B cell (primary cell): ENCODE measurements around the gene DNAI1. TPM values are rescaled to one million over a fixed set of nuclear protein-coding genes. Genes with fewer than 3 reads are reported as not detected.

Source experiments
- ATAC-seq: fragments of 200-7000 bp; cut with Tn5 transposase; one replicate; pipeline ENCODE4 v1.10.0; 2021; ENCODE audit warnings: low read depth, mild to moderate bottlenecking, moderate number of reproducible peaks, moderate library complexity
- CTCF ChIA-PET: fragments of 350-600 bp; sonication (Branson Sonifier 250); formaldehyde crosslinking; loops from one replicate; lab custom pipeline; 2021; ENCODE audit warnings: antibody characterized with exemption, inconsistent platforms; lab: Charles Lee
- POLR2A ChIA-PET: fragments of 350-600 bp; sonication (Branson Sonifier 250); formaldehyde crosslinking; loops from one replicate; lab custom pipeline; 2021; ENCODE audit warnings: antibody characterized with exemption; lab: Charles Lee
- DNase-seq: peaks from one replicate; pipeline ENCODE4 v3.0.0; 2013
- H2AFZ ChIP-seq: 2 replicates; pipeline ENCODE4 v1.6.1; 2012; ENCODE audit warnings: mild to moderate bottlenecking, low read depth, low read length; ENCODE audit not compliant: insufficient read depth, poor library complexity, severe bottlenecking
- H3K27ac ChIP-seq, 2 donors: 1 replicate in 1 of 2; 2 replicates in 1 of 2; pipeline ENCODE4 v1.5.1; 2012 to 2013; ENCODE audit warnings: low read length in 2 of 2, mild to moderate bottlenecking in 2 of 2, moderate library complexity in 1 of 2
- H3K27me3 ChIP-seq, 4 experiments: fragments of 200-600 bp in 1 of 4; sonication (generic) in 1 of 4; replicated peaks in 1 of 4; 1 replicate in 2 of 4; 2 replicates in 2 of 4; pipeline versions ENCODE4 v1.6.1 to v1.7.0; 2013 to 2016; ENCODE audit warnings: low read length in 3 of 4, mild to moderate bottlenecking in 2 of 4, mixed read lengths in 1 of 4, moderate library complexity in 1 of 4; ENCODE audit not compliant: insufficient read depth in 4 of 4, control insufficient read depth in 3 of 4; ENCODE audit errors: control extremely low read depth in 1 of 4
- H3K36me3 ChIP-seq, 2 experiments: replicated peaks in 1 of 2; 1 replicate in 1 of 2; 2 replicates in 1 of 2; pipeline versions ENCODE4 v1.6.1 to v1.7.1; 2013; ENCODE audit warnings: low read length in 1 of 2; ENCODE audit not compliant: insufficient read depth in 2 of 2, control insufficient read depth in 1 of 2; ENCODE audit errors: control extremely low read depth in 1 of 2, extremely low read depth in 1 of 2
- H3K4me1 ChIP-seq, 2 donors: fragments of 200-600 bp in 1 of 2; sonication (generic) in 1 of 2; 1 replicate in 1 of 2; 2 replicates in 1 of 2; pipeline versions ENCODE4 v1.5.1 to v1.6.1; 2013 to 2017; ENCODE audit warnings: low read length in 2 of 2; ENCODE audit not compliant: control insufficient read depth in 2 of 2, insufficient read depth in 2 of 2
- H3K4me2 ChIP-seq: replicated peaks from 2 replicates; pipeline ENCODE3; 2012; ENCODE audit warnings: mild to moderate bottlenecking, low read depth, low read length; ENCODE audit not compliant: poor library complexity, severe bottlenecking
- H3K4me3 ChIP-seq, 5 experiments: fragments of 200-600 bp in 1 of 5; sonication (generic) in 1 of 5; 1 replicate in 3 of 5; 2 replicates in 2 of 5; pipeline versions ENCODE4 v1.5.1 to v1.7.0; 2011 to 2016; ENCODE audit warnings: low read length in 4 of 5, mild to moderate bottlenecking in 4 of 5, low read depth in 2 of 5, control low read depth in 1 of 5, moderate library complexity in 1 of 5; ENCODE audit not compliant: insufficient read depth in 1 of 5; ENCODE audit errors: control extremely low read depth in 1 of 5, extremely low read depth in 1 of 5
- H3K79me2 ChIP-seq: fragments of 200-600 bp; sonication (generic); one replicate; pipeline ENCODE4 v1.6.0; 2016; ENCODE audit warnings: low read length; ENCODE audit not compliant: control insufficient read depth, insufficient read depth
- H3K9ac ChIP-seq: fragments of 200-600 bp; sonication (generic); 2 replicates; pipeline ENCODE4 v1.6.1; 2017; ENCODE audit warnings: mild to moderate bottlenecking, low read length, moderate library complexity
- H3K9me3 ChIP-seq, 3 donors: one replicate each; pipeline versions ENCODE4 v1.6.1 to v1.7.1; 2013; ENCODE audit warnings: low read length in 2 of 3; ENCODE audit not compliant: control insufficient read depth in 2 of 3, insufficient read depth in 1 of 3; ENCODE audit errors: control extremely low read depth in 1 of 3
- H4K20me1 ChIP-seq: 2 replicates; pipeline ENCODE4 v1.6.0; 2012; ENCODE audit warnings: mild to moderate bottlenecking, low read length; ENCODE audit not compliant: insufficient read depth, control insufficient read depth, poor library complexity, severe bottlenecking
- H3K27ac Mint-ChIP-seq: one replicate; pipeline ENCODE4 v1.8.0; 2021; ENCODE audit warnings: mixed read lengths
- H3K27me3 Mint-ChIP-seq: one replicate; pipeline ENCODE4 v1.8.0; 2021; ENCODE audit warnings: mixed read lengths
- H3K4me1 Mint-ChIP-seq: one replicate; pipeline ENCODE4 v1.8.0; 2021; ENCODE audit warnings: mixed read lengths
- H3K4me3 Mint-ChIP-seq: one replicate; pipeline ENCODE4 v1.8.0; 2021; ENCODE audit warnings: mixed read lengths
- H3K9me3 Mint-ChIP-seq: one replicate; pipeline ENCODE4 v1.8.0; 2022; ENCODE audit warnings: mixed read lengths; ENCODE audit not compliant: insufficient read depth
- EZH2 ChIP-seq: IDR thresholded peaks from 2 replicates; pipeline ENCODE4 v1.6.1; 2012; ENCODE audit warnings: borderline replicate concordance, low read depth, mild to moderate bottlenecking, moderate library complexity, low read length; ENCODE audit not compliant: insufficient read depth, poor library complexity, severe bottlenecking
- WGBS: methylation state at CpG from one replicate; pipeline ENCODE4 v1.1.5; 2013; ENCODE audit warnings: missing lambda C conversion rate; ENCODE audit not compliant: insufficient coverage; 5-methylcytosine and 5-hydroxymethylcytosine counted together
- intact Hi-C: fragments of 100-400 bp; cut with micrococcal nuclease; formaldehyde crosslinking; loops from one replicate; pipeline ENCODE4 v1.10.0; 2022
- polyA plus RNA-seq: library from polyadenylated mRNA; depleted of rRNA; stranded (reverse); fragments of >200 nt; gene quantifications from 2 replicates; pipeline ENCODE4 v1.2.3, GENCODE V29; 2012
- total RNA-seq, 2 donors: library from RNA; stranded (reverse); fragments of 120-200 nt in 1 of 2; gene quantifications; 1 replicate in 1 of 2; 2 replicates in 1 of 2; pipeline versions ENCODE4 v1.2.3 to v1.2.4, GENCODE V29; 2013 to 2022
- TF ChIP-seq, protein P1 (sequence below): fragments of 200-600 bp; IDR thresholded peaks from one replicate; pipeline ENCODE4 v1.8.0; 2022; ENCODE audit warnings: antibody characterized with exemption, mild to moderate bottlenecking

DNAI1 gene
- total and polyA plus RNA-seq, 2 donors (not counting 1 experiment from before 2014, with no cell fraction given): not detected

DNA sequence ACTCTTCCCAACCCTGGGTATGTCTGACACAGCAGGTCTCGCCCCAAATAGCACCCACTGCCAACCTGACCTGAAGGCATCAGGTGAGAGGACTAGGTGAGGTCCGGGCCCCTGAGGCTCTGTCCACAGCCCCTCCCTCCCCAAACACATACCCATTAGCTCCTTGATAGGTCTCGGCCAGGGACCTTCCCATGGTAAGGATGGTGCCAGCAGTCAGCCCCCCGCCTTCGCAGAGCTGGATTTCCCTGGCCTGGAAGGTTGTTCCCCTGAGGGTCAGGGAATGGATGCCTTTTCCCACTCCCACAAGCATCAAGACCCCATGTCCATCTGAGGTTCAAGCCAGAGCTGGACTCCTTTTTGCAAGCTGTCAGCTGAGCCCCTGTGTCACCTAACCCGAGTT, 61.5 kb downstream of the DNAI1 start:
- Histone ChIP-seq H3K9me3 (no peaks in the 10 kb centered on the region), H2AFZ (no peak overlapping the region), H3K27me3 (peaks cover 0 to 16% (median 2%) of the 10 kb centered on the region in 4 experiments), H3K4me1 (peaks cover 9 to 12% of the 10 kb centered on the region in 2 donors), H3K4me2 (no peak overlapping the region), H3K9ac (no peak overlapping the region), H3K36me3 (no peaks in the 10 kb centered on the region), H4K20me1 (no peaks in the 10 kb centered on the region), H3K79me2 (no peaks in the 10 kb centered on the region), H3K27ac (no peak overlapping the region), H3K4me3 (no peak overlapping the region)
- no peak for TF ChIP-seq EZH2
- TF ChIP-seq, protein P1, sequence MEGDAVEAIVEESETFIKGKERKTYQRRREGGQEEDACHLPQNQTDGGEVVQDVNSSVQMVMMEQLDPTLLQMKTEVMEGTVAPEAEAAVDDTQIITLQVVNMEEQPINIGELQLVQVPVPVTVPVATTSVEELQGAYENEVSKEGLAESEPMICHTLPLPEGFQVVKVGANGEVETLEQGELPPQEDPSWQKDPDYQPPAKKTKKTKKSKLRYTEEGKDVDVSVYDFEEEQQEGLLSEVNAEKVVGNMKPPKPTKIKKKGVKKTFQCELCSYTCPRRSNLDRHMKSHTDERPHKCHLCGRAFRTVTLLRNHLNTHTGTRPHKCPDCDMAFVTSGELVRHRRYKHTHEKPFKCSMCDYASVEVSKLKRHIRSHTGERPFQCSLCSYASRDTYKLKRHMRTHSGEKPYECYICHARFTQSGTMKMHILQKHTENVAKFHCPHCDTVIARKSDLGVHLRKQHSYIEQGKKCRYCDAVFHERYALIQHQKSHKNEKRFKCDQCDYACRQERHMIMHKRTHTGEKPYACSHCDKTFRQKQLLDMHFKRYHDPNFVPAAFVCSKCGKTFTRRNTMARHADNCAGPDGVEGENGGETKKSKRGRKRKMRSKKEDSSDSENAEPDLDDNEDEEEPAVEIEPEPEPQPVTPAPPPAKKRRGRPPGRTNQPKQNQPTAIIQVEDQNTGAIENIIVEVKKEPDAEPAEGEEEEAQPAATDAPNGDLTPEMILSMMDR: no peak
- WGBS: 94% methylated on average over 5 of the region's 6 CpGs
- ChIA-PET POLR2A (no interaction called here), CTCF (interaction anchor here (1.5 kb wide), 1 partner anchor 19 kb away, joined by 6 read pairs; no protein-coding TSS in a partner anchor)
- Mint-ChIP-seq H3K27ac (no peak overlapping the region), H3K27me3 (peaks cover 18% of the 10 kb centered on the region), H3K9me3 (no peaks in the 10 kb centered on the region), H3K4me1 (peaks cover 13% of the 10 kb centered on the region), H3K4me3 (no peak overlapping the region)
- intact Hi-C loops: no loop called here
- DNase-seq (no peak), ATAC-seq (no peak)

DNA sequence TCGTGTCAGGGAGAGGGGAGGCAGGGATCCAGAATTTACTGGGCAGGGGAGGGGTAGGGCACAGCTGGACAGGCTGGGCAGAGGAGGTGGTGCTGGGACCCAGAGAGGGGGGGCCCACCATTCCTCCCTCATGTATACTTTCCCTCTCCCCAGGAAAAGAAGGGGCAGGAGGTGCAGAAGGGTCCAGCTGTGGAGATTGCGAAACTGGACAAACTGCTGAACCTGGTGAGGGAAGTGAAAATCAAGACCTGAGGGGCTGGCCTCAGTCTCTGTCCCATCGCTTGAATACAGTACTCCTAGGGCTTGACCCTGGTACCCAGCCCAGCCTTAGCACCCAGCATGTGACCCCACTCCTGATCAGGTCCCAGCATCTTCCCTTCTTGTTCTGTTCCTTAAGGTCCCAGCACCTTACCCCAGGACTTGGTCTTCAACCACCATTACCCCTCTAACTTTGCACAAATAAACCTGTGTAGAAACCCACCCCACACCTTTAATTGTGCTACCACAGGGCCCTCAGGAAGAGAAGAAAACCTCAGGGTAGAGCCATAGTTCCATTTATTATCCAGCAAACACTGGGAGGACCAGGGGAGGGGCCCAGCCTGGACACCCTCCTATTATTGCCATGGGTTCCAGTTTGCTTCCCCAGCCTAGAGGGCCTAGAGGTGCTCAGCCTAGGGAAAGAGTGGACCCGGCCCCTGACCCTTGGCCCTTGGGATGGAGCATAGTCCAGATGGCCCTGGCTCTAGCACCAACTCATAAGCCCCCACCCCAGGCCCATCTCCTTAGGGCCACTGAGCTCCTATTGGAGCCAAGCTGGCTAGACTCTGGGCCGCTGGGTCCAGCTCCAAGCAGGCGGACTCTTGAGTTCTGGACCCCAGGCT, 62.1 kb downstream of the DNAI1 start:
- Histone ChIP-seq H3K4me3 (no peak overlapping the region), H4K20me1 (no peaks in the 10 kb centered on the region), H2AFZ (no peak overlapping the region), H3K9me3 (no peaks in the 10 kb centered on the region), H3K4me1 (peaks cover 9 to 12% of the 10 kb centered on the region in 2 donors), H3K27me3 (peaks cover 0 to 16% (median 3%) of the 10 kb centered on the region in 4 experiments), H3K27ac (no peak overlapping the region), H3K36me3 (no peaks in the 10 kb centered on the region), H3K79me2 (no peaks in the 10 kb centered on the region), H3K4me2 (no peak overlapping the region), H3K9ac (no peak overlapping the region)
- no peak overlapping the region for H3K27ac Mint-ChIP-seq
- 87% methylated on average over 5 of the region's 6 CpGs for WGBS
- ChIA-PET CTCF (no interaction called here), POLR2A (interaction anchor here (0.6 kb wide), 1 partner anchor 95 kb away, joined by 5 read pairs; no protein-coding TSS in a partner anchor)
- intact Hi-C loops: no loop called here
- DNase-seq: no peak
- ATAC-seq: no peak
- no peaks in the 10 kb centered on the region for H3K9me3 Mint-ChIP-seq
- TF ChIP-seq, protein P1: no peak
- no peak for TF ChIP-seq EZH2
- peaks cover 24% of the 10 kb centered on the region for H3K27me3 Mint-ChIP-seq
- H3K4me3 Mint-ChIP-seq: no peak overlapping the region
- peaks cover 13% of the 10 kb centered on the region for H3K4me1 Mint-ChIP-seq
